KG1 (cell line): ENCODE data around the gene NME4.
"Not testable (repeated sequence)": the region's sequence is repeated elsewhere in the genome, so short reads cannot be mapped to it uniquely, and the experiment has no call there.

Experiments
- DNase-seq: peaks from one replicate; lab custom pipeline; 2025; lab: John Stamatoyannopoulos, UW

NME4 gene

GRCh38 chr16:397135-397661 lies at the start of gene NME4:
Gene NME4, plus strand, starts transcription at chr16:397199. Its CDS starts 24 bp downstream, at chr16:397223.
- peak; percentile 25 for DNase-seq

- no peak for DNase-seq
Observed at GRCh38 chr16:347203-347602, 49.8 kb upstream of the NME4 start.

- DNase-seq: not testable (repeated sequence)
Observed at GRCh38 chr16:348495-348894, 48.5 kb upstream of the NME4 start.

GRCh38 chr16:349211-349610 lies 47.8 kb upstream of the NME4 start:
- DNase-seq: no peak

GRCh38 chr16:350203-350602 lies 46.8 kb upstream of the NME4 start:
- DNase-seq: no peak

- DNase-seq: no peak
Observed at GRCh38 chr16:351804-352520, 45.0 kb upstream of the NME4 start.

- DNase-seq: peak; percentile 72
Observed at GRCh38 chr16:352547-353403, 44.2 kb upstream of the NME4 start, which contains the start of gene AXIN1. Gene AXIN1, minus strand, starts transcription at chr16:352723. Its CDS starts 5,698 bp downstream, at chr16:347025.

GRCh38 chr16:353404-354290 lies 43.4 kb upstream of the NME4 start:
- no peak for DNase-seq

GRCh38 chr16:354291-354881 lies 42.6 kb upstream of the NME4 start:
- DNase-seq: no peak

- DNase-seq: no peak
Observed at GRCh38 chr16:354971-355461, 42.0 kb upstream of the NME4 start.

GRCh38 chr16:356741-357140 lies 40.3 kb upstream of the NME4 start:
- no peak for DNase-seq

GRCh38 chr16:359067-359763 lies 37.8 kb upstream of the NME4 start:
- DNase-seq: no peak

- no peak for DNase-seq
Observed at GRCh38 chr16:359871-360697, 36.9 kb upstream of the NME4 start.

- DNase-seq: no peak
Observed at GRCh38 chr16:360698-361336, 36.2 kb upstream of the NME4 start.

GRCh38 chr16:361341-361871 lies 35.6 kb upstream of the NME4 start:
- no peak for DNase-seq

GRCh38 chr16:361872-362701 lies 34.9 kb upstream of the NME4 start:
- peak; percentile 56 for DNase-seq

- not testable (repeated sequence) for DNase-seq
Observed at GRCh38 chr16:362702-362999, 34.3 kb upstream of the NME4 start.

- DNase-seq: no peak
Observed at GRCh38 chr16:363110-363765, 33.8 kb upstream of the NME4 start.
